Activated CD4-positive, alpha-beta memory T cell treated with anti-CD3 and anti-CD28 coated beads for 36 hours (primary cell): ENCODE measurements around the gene CHD9NB. TPM values are rescaled to one million over a fixed set of nuclear protein-coding genes. Genes with fewer than 3 reads are reported as not detected.
"Not testable (repeated sequence)": the region's sequence is repeated elsewhere in the genome, so short reads cannot be mapped to it uniquely, and the experiment has no call there.

Source experiments
- CTCF ChIA-PET: fragments of 350-600 bp; sonication (Branson Sonifier 250); formaldehyde crosslinking; loops from one replicate; lab custom pipeline; 2021; ENCODE audit warnings: antibody characterized with exemption, inconsistent platforms; lab: Charles Lee
- POLR2A ChIA-PET: fragments of 350-600 bp; sonication (Branson Sonifier 250); formaldehyde crosslinking; loops from one replicate; lab custom pipeline; 2021; ENCODE audit warnings: antibody characterized with exemption; lab: Charles Lee
- DNase-seq: peaks from one replicate; pipeline ENCODE4 v3.0.0-alpha.2; 2020
- H3K27ac Mint-ChIP-seq: one replicate; pipeline ENCODE4 v1.8.0; 2021; ENCODE audit warnings: mixed read lengths
- H3K27me3 Mint-ChIP-seq: one replicate; pipeline ENCODE4 v1.8.0; 2021; ENCODE audit warnings: mixed read lengths
- H3K36me3 Mint-ChIP-seq: one replicate; pipeline ENCODE4 v1.8.0; 2021; ENCODE audit warnings: mixed read lengths
- H3K4me1 Mint-ChIP-seq: one replicate; pipeline ENCODE4 v1.8.0; 2021; ENCODE audit warnings: low read depth, mixed read lengths
- H3K4me3 Mint-ChIP-seq: one replicate; pipeline ENCODE4 v1.8.0; 2021; ENCODE audit warnings: mild to moderate bottlenecking, mixed read lengths
- H3K9me3 Mint-ChIP-seq: one replicate; pipeline ENCODE4 v1.8.0; 2021; ENCODE audit warnings: mixed read lengths
- intact Hi-C: fragments of 100-400 bp; cut with micrococcal nuclease; formaldehyde crosslinking; loops from one replicate; pipeline ENCODE4 v1.15.1; 2023
- total RNA-seq, 2 experiments: library from RNA; stranded (reverse); gene quantifications; one replicate each; pipeline ENCODE4 v1.2.3, GENCODE V29; 2021

CHD9NB gene
- total RNA-seq, 2 experiments from 2014 or later: 0.12 TPM; not detected in 1

GRCh38 chr16:53081686-53082407, 29.1 kb upstream of the CHD9NB start:
- Mint-ChIP-seq H3K36me3 (no peaks in the 10 kb centered on the region), H3K4me1 (peaks cover 2% of the 10 kb centered on the region), H3K27me3 (no peaks in the 10 kb centered on the region), H3K27ac (no peak overlapping the region), H3K4me3 (no peak overlapping the region), H3K9me3 (no peaks in the 10 kb centered on the region)
- no peak for DNase-seq
- POLR2A ChIA-PET: no interaction called here
- CTCF ChIA-PET: interaction anchor here (0.7 kb wide), 1 partner anchor 27 kb away, joined by 3 read pairs; the partner anchor contains the start of gene CHD9
- intact Hi-C loops: no loop called here

GRCh38 chr16:53081032-53081424, 28.3 kb upstream of the CHD9NB start:
- Mint-ChIP-seq H3K27me3 (no peaks in the 10 kb centered on the region), H3K4me3 (no peak overlapping the region), H3K4me1 (peaks cover 2% of the 10 kb centered on the region), H3K9me3 (no peaks in the 10 kb centered on the region), H3K36me3 (no peaks in the 10 kb centered on the region), H3K27ac (no peak overlapping the region)
- POLR2A ChIA-PET: no interaction called here
- intact Hi-C loops: no loop called here
- CTCF ChIA-PET: no interaction called here
- DNase-seq: no peak

DNA sequence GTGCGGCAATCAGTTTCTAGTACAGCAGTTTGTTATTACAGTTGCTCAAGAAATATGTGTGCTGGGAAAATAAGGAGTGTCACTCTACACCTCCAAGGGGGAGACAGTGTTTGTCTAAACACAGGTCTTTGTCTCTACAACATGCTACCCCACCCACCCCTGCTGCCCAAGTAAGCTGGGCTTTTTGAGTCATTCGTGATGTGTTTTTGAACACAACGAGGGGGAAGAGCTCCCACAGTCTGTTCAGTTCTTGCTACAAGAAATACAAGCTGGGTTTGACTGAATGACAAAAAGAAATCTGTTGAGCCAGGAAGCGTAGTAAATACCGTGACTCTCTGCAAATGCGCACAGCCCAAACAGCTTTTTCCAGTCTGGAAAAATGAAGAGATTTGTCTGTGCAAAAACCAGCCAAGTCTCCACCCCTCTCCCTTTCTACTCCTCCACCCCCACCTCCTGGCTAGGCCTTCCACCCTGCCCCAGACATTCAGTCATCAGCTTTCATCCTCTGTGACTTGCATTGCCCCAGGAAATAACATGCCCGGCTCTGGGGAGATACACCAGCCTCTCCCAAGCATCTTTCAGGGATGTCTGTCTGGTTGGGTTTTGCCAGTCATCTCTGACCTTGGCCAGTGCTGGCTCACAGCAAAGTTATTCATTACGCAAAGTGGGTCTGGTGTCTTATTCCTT, 27.8 kb upstream of the CHD9NB start:
- ChIA-PET POLR2A (no interaction called here), CTCF (no interaction called here)
- intact Hi-C loops: no loop called here

GRCh38 chr16:53078765-53079485, 26.2 kb upstream of the CHD9NB start:
- Mint-ChIP-seq H3K4me1 (peaks cover 2% of the 10 kb centered on the region), H3K27ac (no peak overlapping the region), H3K9me3 (peaks cover 4% of the 10 kb centered on the region), H3K36me3 (peaks cover 4% of the 10 kb centered on the region), H3K27me3 (no peaks in the 10 kb centered on the region), H3K4me3 (no peak overlapping the region)
- CTCF ChIA-PET: interaction anchor here (1.3 kb wide), 1 partner anchor 24 kb away, joined by 4 read pairs; the partner anchor contains the start of gene CHD9
- intact Hi-C loops: no loop called here
- POLR2A ChIA-PET: no interaction called here
- no peak for DNase-seq

More for the DNA sequence above, 27.8 kb upstream of the CHD9NB start:
- Mint-ChIP-seq H3K27ac (no peak overlapping the region), H3K36me3 (no peaks in the 10 kb centered on the region), H3K9me3 (no peaks in the 10 kb centered on the region), H3K4me3 (no peak overlapping the region), H3K27me3 (no peaks in the 10 kb centered on the region), H3K4me1 (peaks cover 2% of the 10 kb centered on the region)
- DNase-seq: no peak

GRCh38 chr16:53078247-53078646, 25.6 kb upstream of the CHD9NB start:
- intact Hi-C loops: no loop called here
- Mint-ChIP-seq H3K36me3 (peaks cover 4% of the 10 kb centered on the region), H3K27me3 (no peaks in the 10 kb centered on the region), H3K27ac (no peak overlapping the region), H3K4me3 (no peak overlapping the region), H3K9me3 (peaks cover 8% of the 10 kb centered on the region), H3K4me1 (peaks cover 2% of the 10 kb centered on the region)
- DNase-seq: no peak
- CTCF ChIA-PET: no interaction called here
- POLR2A ChIA-PET: no interaction called here

DNA sequence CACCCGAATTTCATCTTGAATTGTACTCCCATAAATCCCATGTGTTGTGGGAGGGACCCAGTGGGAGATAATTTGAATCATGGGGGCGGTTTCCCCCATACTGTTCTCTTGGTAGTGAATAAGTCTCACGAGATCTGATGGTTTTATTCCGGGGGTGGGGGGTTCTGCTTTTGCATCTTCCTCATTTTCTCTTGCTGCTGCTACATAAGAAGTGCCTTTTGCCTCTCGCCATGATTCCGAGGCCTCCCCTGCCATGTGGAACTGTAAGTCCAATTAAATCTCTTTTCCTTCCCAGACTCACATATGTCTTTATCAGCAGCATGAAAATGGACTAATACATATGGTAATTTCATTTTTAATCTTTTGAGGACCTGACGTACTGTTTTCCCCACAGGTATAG, 22.8 kb upstream of the CHD9NB start:
- POLR2A ChIA-PET, CTCF ChIA-PET, intact Hi-C loops: not testable (repeated sequence)

GRCh38 chr16:53074296-53074695, 21.6 kb upstream of the CHD9NB start:
- H3K9me3 Mint-ChIP-seq, intact Hi-C loops, H3K27me3 Mint-ChIP-seq, H3K27ac Mint-ChIP-seq, H3K4me3 Mint-ChIP-seq, H3K36me3 Mint-ChIP-seq, CTCF ChIA-PET, H3K4me1 Mint-ChIP-seq, POLR2A ChIA-PET, DNase-seq: not testable (repeated sequence)

More for the DNA sequence above, 22.8 kb upstream of the CHD9NB start:
- not testable (repeated sequence) for H3K4me3 Mint-ChIP-seq, H3K4me1 Mint-ChIP-seq, H3K36me3 Mint-ChIP-seq, DNase-seq, H3K27ac Mint-ChIP-seq, H3K27me3 Mint-ChIP-seq, H3K9me3 Mint-ChIP-seq

DNA sequence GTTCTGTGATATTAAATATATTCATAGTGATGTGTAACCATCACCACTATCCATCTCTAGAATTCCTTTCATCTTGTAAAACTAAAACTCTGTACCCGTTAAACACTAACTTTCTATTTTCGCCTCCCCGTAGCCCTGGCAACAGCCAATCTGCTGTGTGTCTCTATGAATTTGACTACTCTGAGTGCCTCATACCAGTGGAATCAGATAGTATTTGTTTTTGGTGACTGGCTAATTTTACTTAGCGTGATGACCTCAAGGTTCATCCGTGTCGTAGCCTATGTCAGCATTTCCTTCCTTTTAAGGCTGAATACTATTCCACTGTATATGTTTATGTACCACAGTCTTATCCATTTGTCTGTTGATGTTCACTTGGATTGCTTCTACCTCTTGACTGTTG, 20.3 kb upstream of the CHD9NB start:
- Mint-ChIP-seq H3K4me3 (no peak overlapping the region), H3K27ac (no peak overlapping the region), H3K27me3 (no peaks in the 10 kb centered on the region), H3K9me3 (peaks cover 8% of the 10 kb centered on the region), H3K36me3 (peaks cover 4% of the 10 kb centered on the region), H3K4me1 (peaks cover 13% of the 10 kb centered on the region)
- ChIA-PET POLR2A (interaction anchor here (0.9 kb wide), 1 partner anchor 27 kb away, joined by 3 read pairs; no protein-coding TSS in a partner anchor), CTCF (no interaction called here)
- DNase-seq: no peak
- intact Hi-C loops: no loop called here

GRCh38 chr16:53071748-53072301, 19.1 kb upstream of the CHD9NB start:
- no peaks in the 10 kb centered on the region for H3K27me3 Mint-ChIP-seq
- peaks cover 8% of the 10 kb centered on the region for H3K9me3 Mint-ChIP-seq
- no peak overlapping the region for H3K27ac Mint-ChIP-seq
- intact Hi-C loops: no loop called here
- CTCF ChIA-PET: no interaction called here
- no peak for DNase-seq
- peaks cover 4% of the 10 kb centered on the region for H3K36me3 Mint-ChIP-seq
- H3K4me1 Mint-ChIP-seq: peaks cover 18% of the 10 kb centered on the region
- H3K4me3 Mint-ChIP-seq: no peak overlapping the region
- POLR2A ChIA-PET: no interaction called here

- no peak overlapping the region for H3K27ac Mint-ChIP-seq
- no peak for DNase-seq
- ChIA-PET POLR2A (no interaction called here), CTCF (no interaction called here)
- peaks cover 26% of the 10 kb centered on the region for H3K4me1 Mint-ChIP-seq
- intact Hi-C loops: no loop called here
- no peak overlapping the region for H3K4me3 Mint-ChIP-seq
- peaks cover 2% of the 10 kb centered on the region for H3K36me3 Mint-ChIP-seq
- H3K9me3 Mint-ChIP-seq: peaks cover 8% of the 10 kb centered on the region
- no peaks in the 10 kb centered on the region for H3K27me3 Mint-ChIP-seq
Measured at GRCh38 chr16:53069772-53070171, 17.1 kb upstream of the CHD9NB start.

GRCh38 chr16:53068423-53068833, 15.7 kb upstream of the CHD9NB start:
- Mint-ChIP-seq H3K36me3 (no peaks in the 10 kb centered on the region), H3K27ac (no peak overlapping the region), H3K4me1 (peaks cover 26% of the 10 kb centered on the region), H3K9me3 (no peaks in the 10 kb centered on the region), H3K4me3 (no peak overlapping the region), H3K27me3 (no peaks in the 10 kb centered on the region)
- CTCF ChIA-PET: interaction anchor here (0.6 to 1.6 kb wide), 2 partner anchors 13 to 420 kb away, joined by 3 to 10 read pairs; partner anchors contain the start of gene CHD9
- DNase-seq: no peak
- intact Hi-C loops: no loop called here
- POLR2A ChIA-PET: no interaction called here

- CTCF ChIA-PET: interaction anchor here (0.5 to 1.6 kb wide), 2 partner anchors 12 to 124 kb away, joined by 4 to 10 read pairs; partner anchors contain the start of gene CHD9
- H3K27ac Mint-ChIP-seq: no peak overlapping the region
- intact Hi-C loops: no loop called here
- no peak for DNase-seq
- no peak overlapping the region for H3K4me3 Mint-ChIP-seq
- H3K27me3 Mint-ChIP-seq: no peaks in the 10 kb centered on the region
- POLR2A ChIA-PET: no interaction called here
- no peaks in the 10 kb centered on the region for H3K9me3 Mint-ChIP-seq
- H3K36me3 Mint-ChIP-seq: no peaks in the 10 kb centered on the region
- H3K4me1 Mint-ChIP-seq: peaks cover 26% of the 10 kb centered on the region
Measured at GRCh38 chr16:53067675-53068074, 15.0 kb upstream of the CHD9NB start.
